HG03457 (cell line): ENCODE results near the gene OSBP2.

Experiments
- ATAC-seq: cut with Tn5 transposase; IDR thresholded peaks from one replicate; pipeline ENCODE4 v1.9.1; 2021; ENCODE audit warnings: moderate number of reproducible peaks; ENCODE audit not compliant: unreplicated experiment

The OSBP2 gene

GRCh38 chr22:30830907-30831306 lies 136.2 kb downstream of the OSBP2 start:
- no peak for ATAC-seq

GRCh38 chr22:30832407-30832987 lies 137.8 kb downstream of the OSBP2 start:
- ATAC-seq = no peak

GRCh38 chr22:30833322-30833721 lies 138.6 kb downstream of the OSBP2 start:
- ATAC-seq = no peak

GRCh38 chr22:30837531-30837930 lies 142.9 kb downstream of the OSBP2 start:
- ATAC-seq = no peak

- no peak for ATAC-seq
Measured at GRCh38 chr22:30838111-30838510, 143.4 kb downstream of the OSBP2 start.

GRCh38 chr22:30841273-30841672 lies 146.6 kb downstream of the OSBP2 start:
- no peak for ATAC-seq

- ATAC-seq = no peak
Measured at GRCh38 chr22:30843245-30843644, 148.6 kb downstream of the OSBP2 start.

GRCh38 chr22:30847583-30847982 lies 152.9 kb downstream of the OSBP2 start:
- ATAC-seq = no peak

GRCh38 chr22:30855266-30855665 lies 160.6 kb downstream of the OSBP2 start:
- no peak for ATAC-seq

- ATAC-seq = no peak
Measured at GRCh38 chr22:30855677-30856518, 161.2 kb downstream of the OSBP2 start.

- no peak for ATAC-seq
Measured at GRCh38 chr22:30856741-30857502, 162.2 kb downstream of the OSBP2 start.

- no peak for ATAC-seq
Measured at GRCh38 chr22:30857791-30858190, 163.1 kb downstream of the OSBP2 start.

GRCh38 chr22:30858976-30859713 lies 164.5 kb downstream of the OSBP2 start:
- no peak for ATAC-seq

- ATAC-seq = no peak
Measured at GRCh38 chr22:30859714-30860095, 165.0 kb downstream of the OSBP2 start.

- ATAC-seq = no peak
Measured at GRCh38 chr22:30860176-30861105, 165.8 kb downstream of the OSBP2 start.

- ATAC-seq = no peak
Measured at GRCh38 chr22:30861131-30861530, 166.5 kb downstream of the OSBP2 start.

- no peak for ATAC-seq
Measured at GRCh38 chr22:30861688-30862552, 167.2 kb downstream of the OSBP2 start.

GRCh38 chr22:30863081-30863833 lies 168.6 kb downstream of the OSBP2 start:
- ATAC-seq = no peak
